Measurements from ENCODE around the gene TMEM183A.

Gene TMEM183A

DNA sequence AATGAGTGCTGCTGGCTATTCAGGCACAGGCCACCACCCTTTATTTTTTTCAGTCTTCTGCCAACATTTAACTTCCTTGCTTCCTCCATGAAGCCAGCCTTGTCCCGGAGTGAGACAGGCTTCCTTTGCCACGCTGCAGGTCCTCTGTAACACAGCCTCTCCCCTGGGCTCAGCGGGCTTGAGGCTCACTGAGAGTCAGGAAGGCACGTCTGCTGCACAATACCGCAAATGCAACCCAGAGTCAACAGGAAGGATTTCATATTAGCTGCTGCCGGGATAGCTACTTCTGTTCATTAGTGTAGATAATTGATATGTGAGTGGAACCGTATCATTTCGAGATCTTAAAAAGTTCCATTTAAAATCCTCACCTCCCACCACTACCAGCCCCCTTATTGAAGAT lies 56.1 kb downstream of the TMEM183A start:
- in situ Hi-C loops (cut with MboI; ENCODE audit: low sequenced_read_pairs, unreplicated experiment) = no loop called here
- no peak for DNase-seq (ENCODE audit: low spot score)
- TF ChIP-seq, protein P1, sequence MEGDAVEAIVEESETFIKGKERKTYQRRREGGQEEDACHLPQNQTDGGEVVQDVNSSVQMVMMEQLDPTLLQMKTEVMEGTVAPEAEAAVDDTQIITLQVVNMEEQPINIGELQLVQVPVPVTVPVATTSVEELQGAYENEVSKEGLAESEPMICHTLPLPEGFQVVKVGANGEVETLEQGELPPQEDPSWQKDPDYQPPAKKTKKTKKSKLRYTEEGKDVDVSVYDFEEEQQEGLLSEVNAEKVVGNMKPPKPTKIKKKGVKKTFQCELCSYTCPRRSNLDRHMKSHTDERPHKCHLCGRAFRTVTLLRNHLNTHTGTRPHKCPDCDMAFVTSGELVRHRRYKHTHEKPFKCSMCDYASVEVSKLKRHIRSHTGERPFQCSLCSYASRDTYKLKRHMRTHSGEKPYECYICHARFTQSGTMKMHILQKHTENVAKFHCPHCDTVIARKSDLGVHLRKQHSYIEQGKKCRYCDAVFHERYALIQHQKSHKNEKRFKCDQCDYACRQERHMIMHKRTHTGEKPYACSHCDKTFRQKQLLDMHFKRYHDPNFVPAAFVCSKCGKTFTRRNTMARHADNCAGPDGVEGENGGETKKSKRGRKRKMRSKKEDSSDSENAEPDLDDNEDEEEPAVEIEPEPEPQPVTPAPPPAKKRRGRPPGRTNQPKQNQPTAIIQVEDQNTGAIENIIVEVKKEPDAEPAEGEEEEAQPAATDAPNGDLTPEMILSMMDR (IDR thresholded peaks at IDR 0.05; ENCODE audit: borderline replicate concordance, control extremely low read depth, extremely low read depth, insufficient read depth, missing control alignments) = no peak

DNA sequence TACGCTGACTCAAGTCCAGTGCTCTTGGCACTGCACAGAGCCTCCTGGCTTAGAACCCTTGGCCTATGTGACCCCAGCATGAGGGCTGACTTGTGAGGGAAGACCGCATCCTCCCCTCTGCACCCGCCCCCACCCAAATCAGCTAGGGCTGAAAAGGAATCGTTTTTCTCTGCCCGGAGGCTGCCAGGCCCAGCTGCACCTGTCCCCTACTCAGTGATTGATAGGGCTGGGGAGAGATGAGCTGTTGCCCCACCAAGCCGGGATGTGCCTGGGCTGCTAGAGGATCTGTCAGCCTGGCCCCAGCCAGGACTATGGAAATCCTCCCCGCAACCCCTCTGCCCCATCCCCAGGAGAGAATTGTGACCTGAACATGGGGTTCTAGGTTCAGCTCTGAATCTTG lies 58.0 kb downstream of the TMEM183A start:
- in situ Hi-C loops (cut with MboI; ENCODE audit: low sequenced_read_pairs, unreplicated experiment) = no loop called here
- no peak for DNase-seq (ENCODE audit: low spot score)
- TF ChIP-seq, protein P1 (IDR thresholded peaks at IDR 0.05; ENCODE audit: borderline replicate concordance, control extremely low read depth, extremely low read depth, insufficient read depth, missing control alignments) = no peak

DNA sequence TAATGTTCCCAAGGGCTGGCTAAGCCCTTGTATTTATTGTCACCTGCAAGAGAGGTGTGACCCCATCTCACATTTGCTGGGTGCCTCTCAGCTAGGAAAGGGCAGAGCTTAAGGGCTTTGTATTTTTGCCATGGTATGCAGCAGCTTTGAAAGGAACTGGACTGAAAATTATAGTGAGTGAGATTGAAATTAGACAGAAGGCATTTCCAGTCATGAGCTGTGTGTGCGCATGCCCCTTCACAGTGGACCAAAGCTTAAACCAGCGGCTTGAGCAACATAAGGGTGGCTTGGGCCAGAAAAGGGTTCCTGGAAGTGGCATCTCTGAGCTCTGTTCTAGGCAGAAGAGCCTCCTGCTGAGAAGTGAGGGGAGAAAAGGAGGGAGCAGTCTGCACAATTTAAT lies 58.8 kb downstream of the TMEM183A start:
- TF ChIP-seq, protein P1 (IDR thresholded peaks at IDR 0.05; ENCODE audit: borderline replicate concordance, control extremely low read depth, extremely low read depth, insufficient read depth, missing control alignments) = no peak
- in situ Hi-C loops (cut with MboI; ENCODE audit: low sequenced_read_pairs, unreplicated experiment) = no loop called here
- DNase-seq (ENCODE audit: low spot score) = no peak

DNA sequence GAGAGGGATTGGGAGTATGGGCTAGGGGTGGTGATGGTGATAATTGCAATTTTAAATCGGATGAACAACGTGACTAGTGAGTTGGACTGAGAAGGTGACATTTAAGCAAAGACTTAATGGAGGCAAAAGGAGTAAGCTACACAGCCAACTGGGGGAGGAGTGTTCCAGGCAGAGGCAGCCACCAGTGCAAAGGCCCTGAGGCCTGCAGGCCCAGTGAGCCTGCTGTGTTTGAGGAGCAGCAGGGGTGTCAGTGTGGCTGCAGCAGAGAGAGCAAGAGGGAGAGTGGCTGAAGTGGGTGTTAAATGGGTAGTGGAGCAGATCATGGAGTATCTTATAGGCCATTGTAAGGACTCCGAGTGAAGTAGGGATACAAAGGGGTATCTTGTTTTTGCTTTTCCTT lies 59.8 kb downstream of the TMEM183A start:
- in situ Hi-C loops (cut with MboI; ENCODE audit: low sequenced_read_pairs, unreplicated experiment) = no loop called here
- TF ChIP-seq, protein P1 (IDR thresholded peaks at IDR 0.05; ENCODE audit: borderline replicate concordance, control extremely low read depth, extremely low read depth, insufficient read depth, missing control alignments) = no peak
- no peak for DNase-seq (ENCODE audit: low spot score)

- in situ Hi-C loops (cut with MboI; ENCODE audit: low sequenced_read_pairs, unreplicated experiment) = no loop called here
- no peak for DNase-seq (ENCODE audit: low spot score)
- TF ChIP-seq, protein P1 (IDR thresholded peaks at IDR 0.05; ENCODE audit: borderline replicate concordance, control extremely low read depth, extremely low read depth, insufficient read depth, missing control alignments) = no peak
Observed at GRCh38 chr1:203069030-203069747, 62.0 kb downstream of the TMEM183A start.

GRCh38 chr1:203072002-203072602 lies 64.9 kb downstream of the TMEM183A start:
- in situ Hi-C loops (cut with MboI; ENCODE audit: low sequenced_read_pairs, unreplicated experiment) = no loop called here
- no peak for DNase-seq (ENCODE audit: low spot score)
- TF ChIP-seq, protein P1 (IDR thresholded peaks at IDR 0.05; ENCODE audit: borderline replicate concordance, control extremely low read depth, extremely low read depth, insufficient read depth, missing control alignments) = no peak

Measured in GM13976 (cell line).